Activated CD8-positive, alpha-beta T cell treated with anti-CD3 and anti-CD28 coated beads for 36 hours (primary cell): Measurements from ENCODE around the gene ZFYVE28. TPM values are rescaled to one million over a fixed set of nuclear protein-coding genes. Genes with fewer than 3 reads are reported as not detected.

ENCODE experiments used
- ATAC-seq: fragments of 200-7000 bp; cut with Tn5 transposase; one replicate; pipeline ENCODE4 v1.10.0; 2021; ENCODE audit warnings: mild to moderate bottlenecking, moderate library complexity
- CTCF ChIA-PET: fragments of 350-600 bp; sonication (Branson Sonifier 250); formaldehyde crosslinking; loops from one replicate; lab custom pipeline; 2021; ENCODE audit warnings: antibody characterized with exemption; lab: Charles Lee
- POLR2A ChIA-PET: fragments of 350-600 bp; sonication (Branson Sonifier 250); formaldehyde crosslinking; loops from one replicate; lab custom pipeline; 2021; ENCODE audit warnings: antibody characterized with exemption; lab: Charles Lee
- DNase-seq: peaks from one replicate; pipeline ENCODE4 v3.0.0-alpha.2; 2020
- H3K27ac Mint-ChIP-seq: one replicate; pipeline ENCODE4 v1.8.0; 2021; ENCODE audit warnings: mild to moderate bottlenecking, mixed read lengths
- H3K27me3 Mint-ChIP-seq: one replicate; pipeline ENCODE4 v1.8.0; 2021; ENCODE audit warnings: mixed read lengths
- H3K36me3 Mint-ChIP-seq: one replicate; pipeline ENCODE4 v1.8.0; 2021; ENCODE audit warnings: low read depth, mixed read lengths
- H3K4me1 Mint-ChIP-seq: one replicate; pipeline ENCODE4 v1.8.0; 2021; ENCODE audit warnings: low read depth, mixed read lengths
- H3K4me3 Mint-ChIP-seq: one replicate; pipeline ENCODE4 v1.8.0; 2021; ENCODE audit warnings: mild to moderate bottlenecking, moderate library complexity, mixed read lengths
- H3K9me3 Mint-ChIP-seq: one replicate; pipeline ENCODE4 v1.8.0; 2021; ENCODE audit warnings: mixed read lengths
- intact Hi-C: fragments of 100-400 bp; cut with micrococcal nuclease; formaldehyde crosslinking; loops from one replicate; pipeline ENCODE4 v1.10.0; 2022
- total RNA-seq, 2 experiments: library from RNA; stranded (reverse); gene quantifications; one replicate each; pipeline ENCODE4 v1.2.3, GENCODE V29; 2021
- TF ChIP-seq, protein P1 (sequence below): fragments of 200-600 bp; IDR thresholded peaks from one replicate; pipeline ENCODE4 v1.8.0; 2022; ENCODE audit warnings: antibody characterized with exemption, mild to moderate bottlenecking

Gene ZFYVE28
- total RNA-seq, 2 experiments from 2014 or later: 4.9 to 7.0 TPM

GRCh38 chr4:2436761-2437474 lies 18.5 kb upstream of the ZFYVE28 start:
- Mint-ChIP-seq H3K4me1 (peaks cover 4% of the 10 kb centered on the region), H3K27me3 (no peaks in the 10 kb centered on the region), H3K27ac (no peak overlapping the region), H3K9me3 (no peaks in the 10 kb centered on the region), H3K4me3 (no peak overlapping the region), H3K36me3 (no peaks in the 10 kb centered on the region)
- DNase-seq (no peak), ATAC-seq (no peak)
- TF ChIP-seq, protein P1, sequence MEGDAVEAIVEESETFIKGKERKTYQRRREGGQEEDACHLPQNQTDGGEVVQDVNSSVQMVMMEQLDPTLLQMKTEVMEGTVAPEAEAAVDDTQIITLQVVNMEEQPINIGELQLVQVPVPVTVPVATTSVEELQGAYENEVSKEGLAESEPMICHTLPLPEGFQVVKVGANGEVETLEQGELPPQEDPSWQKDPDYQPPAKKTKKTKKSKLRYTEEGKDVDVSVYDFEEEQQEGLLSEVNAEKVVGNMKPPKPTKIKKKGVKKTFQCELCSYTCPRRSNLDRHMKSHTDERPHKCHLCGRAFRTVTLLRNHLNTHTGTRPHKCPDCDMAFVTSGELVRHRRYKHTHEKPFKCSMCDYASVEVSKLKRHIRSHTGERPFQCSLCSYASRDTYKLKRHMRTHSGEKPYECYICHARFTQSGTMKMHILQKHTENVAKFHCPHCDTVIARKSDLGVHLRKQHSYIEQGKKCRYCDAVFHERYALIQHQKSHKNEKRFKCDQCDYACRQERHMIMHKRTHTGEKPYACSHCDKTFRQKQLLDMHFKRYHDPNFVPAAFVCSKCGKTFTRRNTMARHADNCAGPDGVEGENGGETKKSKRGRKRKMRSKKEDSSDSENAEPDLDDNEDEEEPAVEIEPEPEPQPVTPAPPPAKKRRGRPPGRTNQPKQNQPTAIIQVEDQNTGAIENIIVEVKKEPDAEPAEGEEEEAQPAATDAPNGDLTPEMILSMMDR: no peak
- ChIA-PET CTCF (interaction anchor here (0.6 to 3.0 kb wide), 3 partner anchors 25 to 539 kb away, joined by 3 to 10 read pairs (median 3); no protein-coding TSS in a partner anchor), POLR2A (no interaction called here)
- intact Hi-C loops: no loop called here

DNA sequence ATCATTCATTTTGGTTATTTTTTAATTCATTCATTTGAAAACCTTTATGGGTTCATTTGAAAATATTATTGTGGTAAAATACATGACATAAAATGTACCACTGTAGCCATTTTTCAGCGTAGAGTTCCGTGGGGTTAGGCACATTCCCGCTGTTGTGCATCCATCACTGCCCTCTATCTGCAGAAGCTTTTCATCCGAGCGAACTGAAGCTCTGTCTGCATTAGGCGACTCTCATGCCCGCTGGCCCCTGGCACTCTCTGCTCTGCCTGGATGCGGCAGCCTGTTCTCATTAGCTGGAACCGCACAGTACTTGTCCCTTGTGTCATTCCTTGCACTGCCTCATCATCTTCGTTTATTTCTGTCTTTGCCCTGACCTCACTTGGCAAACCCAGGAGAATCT lies 17.9 kb upstream of the ZFYVE28 start:
- intact Hi-C loops: no loop called here
- no peaks in the 10 kb centered on the region for H3K36me3 Mint-ChIP-seq
- TF ChIP-seq, protein P1: no peak
- no peaks in the 10 kb centered on the region for H3K9me3 Mint-ChIP-seq
- H3K4me3 Mint-ChIP-seq: no peak overlapping the region
- ATAC-seq: no peak
- H3K4me1 Mint-ChIP-seq: no peaks in the 10 kb centered on the region
- H3K27ac Mint-ChIP-seq: no peak overlapping the region
- ChIA-PET POLR2A (no interaction called here), CTCF (interaction anchor here (1.0 to 3.0 kb wide), 2 partner anchors 26 to 216 kb away, joined by 3 to 10 read pairs; no protein-coding TSS in a partner anchor)
- no peak for DNase-seq
- H3K27me3 Mint-ChIP-seq: no peaks in the 10 kb centered on the region

- H3K9me3 Mint-ChIP-seq: no peaks in the 10 kb centered on the region
- no peak for ATAC-seq
- TF ChIP-seq, protein P1: no peak
- ChIA-PET CTCF (interaction anchor here (1.2 kb wide), 1 partner anchor 214 kb away, joined by 3 read pairs; no protein-coding TSS in a partner anchor), POLR2A (no interaction called here)
- no peak overlapping the region for H3K27ac Mint-ChIP-seq
- H3K27me3 Mint-ChIP-seq: no peaks in the 10 kb centered on the region
- no peak overlapping the region for H3K4me3 Mint-ChIP-seq
- no peaks in the 10 kb centered on the region for H3K36me3 Mint-ChIP-seq
- DNase-seq: no peak
- H3K4me1 Mint-ChIP-seq: no peaks in the 10 kb centered on the region
- intact Hi-C loops: no loop called here
These were observed 16.0 kb upstream of the ZFYVE28 start for GRCh38 chr4:2434420-2434819.

- H3K36me3 Mint-ChIP-seq: no peaks in the 10 kb centered on the region
- H3K27ac Mint-ChIP-seq: no peak overlapping the region
- intact Hi-C loops: no loop called here
- POLR2A ChIA-PET: no interaction called here
- DNase-seq (no peak), ATAC-seq (no peak)
- CTCF ChIA-PET: interaction anchor here (1.2 kb wide), 1 partner anchor 214 kb away, joined by 3 read pairs; no protein-coding TSS in a partner anchor
- H3K4me1 Mint-ChIP-seq: no peaks in the 10 kb centered on the region
- H3K9me3 Mint-ChIP-seq: no peaks in the 10 kb centered on the region
- TF ChIP-seq, protein P1: no peak
- no peaks in the 10 kb centered on the region for H3K27me3 Mint-ChIP-seq
- H3K4me3 Mint-ChIP-seq: no peak overlapping the region
These were observed 15.3 kb upstream of the ZFYVE28 start for GRCh38 chr4:2433609-2434350.
